IPS-15b (cell line): ENCODE results near the gene JARID2.

Experiments
- H3K27me3 ChIP-seq: one replicate; pipeline ENCODE4 v1.6.1; 2013; ENCODE audit warnings: low read length; ENCODE audit not compliant: control insufficient read depth, insufficient read depth
- H3K36me3 ChIP-seq: one replicate; pipeline ENCODE4 v1.6.1; 2013; ENCODE audit warnings: low read length; ENCODE audit not compliant: control insufficient read depth, insufficient read depth
- H3K4me1 ChIP-seq: one replicate; pipeline ENCODE4 v1.6.1; 2013; ENCODE audit warnings: mild to moderate bottlenecking, low read length; ENCODE audit not compliant: control insufficient read depth, insufficient read depth
- H3K4me3 ChIP-seq: one replicate; pipeline ENCODE4 v1.5.1; 2013; ENCODE audit warnings: low read depth, low read length
- H3K9ac ChIP-seq: one replicate; pipeline ENCODE4 v1.6.1; 2013; ENCODE audit warnings: low read depth, mild to moderate bottlenecking, low read length
- H3K9me3 ChIP-seq: one replicate; pipeline ENCODE4 v1.6.1; 2013; ENCODE audit warnings: mild to moderate bottlenecking, low read length; ENCODE audit not compliant: control insufficient read depth, insufficient read depth

The JARID2 gene

GRCh38 chr6:15555101-15556038, 309.5 kb downstream of the JARID2 start:
- Histone ChIP-seq H3K4me3 (no peak overlapping the region), H3K36me3 (no peaks in the 10 kb centered on the region), H3K4me1 (peaks cover 6% of the 10 kb centered on the region), H3K27me3 (peaks cover 3% of the 10 kb centered on the region), H3K9me3 (no peaks in the 10 kb centered on the region), H3K9ac (no peak overlapping the region)

- Histone ChIP-seq H3K4me3 (no peak overlapping the region), H3K4me1 (peaks cover 6% of the 10 kb centered on the region), H3K27me3 (peaks cover 3% of the 10 kb centered on the region), H3K36me3 (no peaks in the 10 kb centered on the region), H3K9ac (no peak overlapping the region), H3K9me3 (no peaks in the 10 kb centered on the region)
These were observed 310.8 kb downstream of the JARID2 start for GRCh38 chr6:15556711-15557110.

GRCh38 chr6:15557174-15557573, 311.3 kb downstream of the JARID2 start:
- Histone ChIP-seq H3K9ac (no peak overlapping the region), H3K27me3 (peaks cover 3% of the 10 kb centered on the region), H3K4me1 (peaks cover 6% of the 10 kb centered on the region), H3K4me3 (no peak overlapping the region), H3K9me3 (no peaks in the 10 kb centered on the region), H3K36me3 (no peaks in the 10 kb centered on the region)

GRCh38 chr6:15560713-15561112, 314.8 kb downstream of the JARID2 start:
- H3K9me3 ChIP-seq, result no peaks in the 10 kb centered on the region
- peaks cover 3% of the 10 kb centered on the region for H3K27me3 ChIP-seq
- H3K36me3 ChIP-seq, result no peaks in the 10 kb centered on the region
- H3K4me1 ChIP-seq, result no peaks in the 10 kb centered on the region
- no peak overlapping the region for H3K4me3 ChIP-seq
- H3K9ac ChIP-seq, result no peak overlapping the region

GRCh38 chr6:15561447-15562199, 315.8 kb downstream of the JARID2 start:
- H3K9me3 ChIP-seq, result no peaks in the 10 kb centered on the region
- no peak overlapping the region for H3K4me3 ChIP-seq
- H3K9ac ChIP-seq, result no peak overlapping the region
- no peaks in the 10 kb centered on the region for H3K36me3 ChIP-seq
- no peaks in the 10 kb centered on the region for H3K4me1 ChIP-seq
- H3K27me3 ChIP-seq, result peaks cover 3% of the 10 kb centered on the region

- H3K4me3 ChIP-seq, result no peak overlapping the region
- H3K9ac ChIP-seq, result no peak overlapping the region
- no peaks in the 10 kb centered on the region for H3K9me3 ChIP-seq
These were observed 317.1 kb downstream of the JARID2 start for GRCh38 chr6:15562977-15563376.

GRCh38 chr6:15569035-15569995, 323.4 kb downstream of the JARID2 start:
- H3K9me3 ChIP-seq, result no peaks in the 10 kb centered on the region
- H3K4me3 ChIP-seq, result no peak overlapping the region
- no peak overlapping the region for H3K9ac ChIP-seq
- H3K27me3 ChIP-seq, result no peaks in the 10 kb centered on the region
- peaks cover 4% of the 10 kb centered on the region for H3K4me1 ChIP-seq
- no peaks in the 10 kb centered on the region for H3K36me3 ChIP-seq

More at GRCh38 chr6:15562977-15563376, 317.1 kb downstream of the JARID2 start:
- no peaks in the 10 kb centered on the region for H3K27me3 ChIP-seq
- H3K36me3 ChIP-seq, result no peaks in the 10 kb centered on the region
- H3K4me1 ChIP-seq, result no peaks in the 10 kb centered on the region

GRCh38 chr6:15570171-15570570, 324.3 kb downstream of the JARID2 start:
- Histone ChIP-seq H3K36me3 (no peaks in the 10 kb centered on the region), H3K4me3 (no peak overlapping the region), H3K9ac (no peak overlapping the region), H3K9me3 (no peaks in the 10 kb centered on the region), H3K4me1 (peaks cover 4% of the 10 kb centered on the region), H3K27me3 (no peaks in the 10 kb centered on the region)
